ENCODE data around the gene DDX51. TPM values are rescaled to one million over a fixed set of nuclear protein-coding genes. Genes with fewer than 3 reads are reported as not detected.

DDX51 gene
- total RNA-seq, 1 experiment from 2014 or later: 29.3 TPM

DNA sequence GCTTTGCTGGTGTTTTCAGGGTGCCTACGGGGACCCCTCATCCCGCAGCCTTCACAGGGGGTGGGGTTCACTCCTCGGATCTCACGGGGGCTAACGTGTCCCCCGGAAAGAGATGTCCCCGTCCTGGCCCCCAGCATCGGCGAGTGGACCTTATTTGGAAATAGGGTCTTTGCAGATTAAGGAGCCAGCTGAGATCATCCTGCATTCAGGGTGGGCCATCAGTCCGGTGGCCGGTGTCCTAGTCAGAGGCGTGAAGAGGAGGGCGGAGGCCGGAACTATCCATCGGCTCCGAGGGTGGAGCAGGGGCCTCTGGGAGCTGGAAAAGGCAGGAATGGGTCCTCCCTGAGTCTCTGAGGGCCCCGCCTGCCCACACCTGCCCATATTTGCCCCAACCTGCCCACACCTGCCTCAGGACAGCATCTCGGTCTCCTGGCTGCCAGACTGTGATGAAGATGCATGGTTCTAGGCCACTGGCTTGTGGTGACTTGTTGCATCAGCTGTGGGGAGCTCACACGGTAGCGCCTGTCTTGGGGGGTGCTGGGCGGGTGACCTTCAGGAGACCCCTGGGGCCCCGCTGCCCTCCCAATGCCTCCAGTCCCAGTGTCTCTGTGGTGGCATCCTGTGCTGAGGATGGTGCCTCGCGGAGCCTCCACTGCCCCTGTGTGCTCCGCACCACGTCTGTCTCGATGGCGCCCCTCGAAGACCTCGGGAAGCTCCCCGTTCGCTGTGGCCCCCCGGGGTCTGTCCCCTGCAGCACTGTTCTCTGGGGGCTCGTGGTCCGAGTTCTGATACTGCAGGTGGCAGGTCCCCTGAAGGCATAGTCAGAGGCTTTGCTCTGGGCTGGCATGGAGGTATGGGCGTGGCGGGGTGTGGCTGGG lies 14.8 kb upstream of the DDX51 start:
- ATAC-seq (no peak), DNase-seq (ENCODE audit: low read depth, low spot score) (no peak)
- in situ Hi-C loops (cut with HindIII; ENCODE audit: low pct_unique_long_range_greater_than_20kb, low sequenced_read_pairs): no loop called here
- TF ChIP-seq SIN3A (IDR thresholded peaks at IDR 0.05; ENCODE audit: borderline replicate concordance, insufficient read depth, low read depth, low read length) (no peak), TCF7L2 (IDR thresholded peaks at IDR 0.05; ENCODE audit: low read depth, low read length) (no peak), POLR2AphosphoS5 (IDR thresholded peaks at IDR 0.05; ENCODE audit: low read depth, low read length) (no peak)
- TF ChIP-seq, protein P1, sequence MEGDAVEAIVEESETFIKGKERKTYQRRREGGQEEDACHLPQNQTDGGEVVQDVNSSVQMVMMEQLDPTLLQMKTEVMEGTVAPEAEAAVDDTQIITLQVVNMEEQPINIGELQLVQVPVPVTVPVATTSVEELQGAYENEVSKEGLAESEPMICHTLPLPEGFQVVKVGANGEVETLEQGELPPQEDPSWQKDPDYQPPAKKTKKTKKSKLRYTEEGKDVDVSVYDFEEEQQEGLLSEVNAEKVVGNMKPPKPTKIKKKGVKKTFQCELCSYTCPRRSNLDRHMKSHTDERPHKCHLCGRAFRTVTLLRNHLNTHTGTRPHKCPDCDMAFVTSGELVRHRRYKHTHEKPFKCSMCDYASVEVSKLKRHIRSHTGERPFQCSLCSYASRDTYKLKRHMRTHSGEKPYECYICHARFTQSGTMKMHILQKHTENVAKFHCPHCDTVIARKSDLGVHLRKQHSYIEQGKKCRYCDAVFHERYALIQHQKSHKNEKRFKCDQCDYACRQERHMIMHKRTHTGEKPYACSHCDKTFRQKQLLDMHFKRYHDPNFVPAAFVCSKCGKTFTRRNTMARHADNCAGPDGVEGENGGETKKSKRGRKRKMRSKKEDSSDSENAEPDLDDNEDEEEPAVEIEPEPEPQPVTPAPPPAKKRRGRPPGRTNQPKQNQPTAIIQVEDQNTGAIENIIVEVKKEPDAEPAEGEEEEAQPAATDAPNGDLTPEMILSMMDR (IDR thresholded peaks at IDR 0.05): no peak
- TF ChIP-seq, protein P2, sequence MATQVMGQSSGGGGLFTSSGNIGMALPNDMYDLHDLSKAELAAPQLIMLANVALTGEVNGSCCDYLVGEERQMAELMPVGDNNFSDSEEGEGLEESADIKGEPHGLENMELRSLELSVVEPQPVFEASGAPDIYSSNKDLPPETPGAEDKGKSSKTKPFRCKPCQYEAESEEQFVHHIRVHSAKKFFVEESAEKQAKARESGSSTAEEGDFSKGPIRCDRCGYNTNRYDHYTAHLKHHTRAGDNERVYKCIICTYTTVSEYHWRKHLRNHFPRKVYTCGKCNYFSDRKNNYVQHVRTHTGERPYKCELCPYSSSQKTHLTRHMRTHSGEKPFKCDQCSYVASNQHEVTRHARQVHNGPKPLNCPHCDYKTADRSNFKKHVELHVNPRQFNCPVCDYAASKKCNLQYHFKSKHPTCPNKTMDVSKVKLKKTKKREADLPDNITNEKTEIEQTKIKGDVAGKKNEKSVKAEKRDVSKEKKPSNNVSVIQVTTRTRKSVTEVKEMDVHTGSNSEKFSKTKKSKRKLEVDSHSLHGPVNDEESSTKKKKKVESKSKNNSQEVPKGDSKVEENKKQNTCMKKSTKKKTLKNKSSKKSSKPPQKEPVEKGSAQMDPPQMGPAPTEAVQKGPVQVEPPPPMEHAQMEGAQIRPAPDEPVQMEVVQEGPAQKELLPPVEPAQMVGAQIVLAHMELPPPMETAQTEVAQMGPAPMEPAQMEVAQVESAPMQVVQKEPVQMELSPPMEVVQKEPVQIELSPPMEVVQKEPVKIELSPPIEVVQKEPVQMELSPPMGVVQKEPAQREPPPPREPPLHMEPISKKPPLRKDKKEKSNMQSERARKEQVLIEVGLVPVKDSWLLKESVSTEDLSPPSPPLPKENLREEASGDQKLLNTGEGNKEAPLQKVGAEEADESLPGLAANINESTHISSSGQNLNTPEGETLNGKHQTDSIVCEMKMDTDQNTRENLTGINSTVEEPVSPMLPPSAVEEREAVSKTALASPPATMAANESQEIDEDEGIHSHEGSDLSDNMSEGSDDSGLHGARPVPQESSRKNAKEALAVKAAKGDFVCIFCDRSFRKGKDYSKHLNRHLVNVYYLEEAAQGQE (IDR thresholded peaks at IDR 0.05; ENCODE audit: insufficient read depth in 1 of 2, low read depth in 2 of 2, low read length in 1 of 2): no peak
- intact Hi-C loops (cut with micrococcal nuclease; ENCODE audit: unreplicated experiment): loop anchor here (10.0 kb wide), 2 partner anchors 56 to 246 kb away; no protein-coding TSS in a partner anchor
- POLR2A ChIA-PET: no interaction called here
- CTCF ChIA-PET: no interaction called here
- Histone ChIP-seq H3K27me3 (ENCODE audit: control insufficient read depth, insufficient read depth, low read length) (no peaks in the 10 kb centered on the region), H3K4me3 (ENCODE audit: low read depth in 2 of 2, low read length in 2 of 2) (no peak overlapping the region), H3K36me3 (ENCODE audit: control insufficient read depth, insufficient read depth, low read length) (no peaks in the 10 kb centered on the region), H3K9me3 (ENCODE audit: control insufficient read depth, insufficient read depth, low read depth, low read length) (no peaks in the 10 kb centered on the region), H3K27ac (ENCODE audit: low read length) (no peak overlapping the region), H3K4me1 (ENCODE audit: control insufficient read depth, insufficient read depth, low read length) (peaks cover 5% of the 10 kb centered on the region; the same call in 1 of the 2 replicates)
- no TSS peak for BruUV-seq (replicated peaks)

DNA sequence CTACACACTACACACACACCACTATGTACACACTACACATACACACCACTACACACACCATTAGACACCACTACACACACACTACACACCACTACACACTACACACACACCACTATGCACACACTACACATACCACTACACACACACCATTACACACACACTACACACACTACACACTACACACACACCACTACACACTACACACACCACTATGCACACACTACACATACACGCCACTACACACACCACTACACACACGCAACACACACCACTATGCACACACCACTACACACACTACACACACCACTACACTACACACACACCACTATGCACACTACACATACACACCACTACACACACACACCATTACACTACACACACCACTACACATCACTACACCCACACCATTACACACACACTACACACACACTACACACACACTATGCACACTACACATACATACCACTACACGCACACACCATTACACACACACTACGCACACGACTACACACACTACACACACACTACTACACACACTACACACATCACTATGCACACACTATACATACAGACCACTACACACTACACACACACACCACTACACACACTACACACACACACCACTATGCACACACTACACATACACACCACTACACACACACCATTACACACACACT lies 13.8 kb upstream of the DDX51 start:
- Histone ChIP-seq H3K4me3 (ENCODE audit: low read depth in 2 of 2, low read length in 2 of 2) (no peak overlapping the region), H3K27me3 (ENCODE audit: control insufficient read depth, insufficient read depth, low read length) (no peaks in the 10 kb centered on the region), H3K9me3 (ENCODE audit: control insufficient read depth, insufficient read depth, low read depth, low read length) (no peaks in the 10 kb centered on the region), H3K27ac (ENCODE audit: low read length) (no peak overlapping the region), H3K36me3 (ENCODE audit: control insufficient read depth, insufficient read depth, low read length) (no peaks in the 10 kb centered on the region), H3K4me1 (ENCODE audit: control insufficient read depth, insufficient read depth, low read length) (peaks cover 3% of the 10 kb centered on the region; the same call in 1 of the 2 replicates)
- ChIA-PET POLR2A (no interaction called here), CTCF (no interaction called here)
- BruUV-seq (replicated peaks): no TSS peak
- in situ Hi-C loops (cut with HindIII; ENCODE audit: low pct_unique_long_range_greater_than_20kb, low sequenced_read_pairs) (no loop called here), intact Hi-C loops (cut with micrococcal nuclease; ENCODE audit: unreplicated experiment) (loop anchor here (10.0 kb wide), 2 partner anchors 57 to 247 kb away; no protein-coding TSS in a partner anchor)
- TF ChIP-seq TCF7L2 (IDR thresholded peaks at IDR 0.05; ENCODE audit: low read depth, low read length) (no peak), POLR2AphosphoS5 (IDR thresholded peaks at IDR 0.05; ENCODE audit: low read depth, low read length) (no peak), SIN3A (IDR thresholded peaks at IDR 0.05; ENCODE audit: borderline replicate concordance, insufficient read depth, low read depth, low read length) (no peak)
- TF ChIP-seq, protein P1 (IDR thresholded peaks at IDR 0.05): no peak
- TF ChIP-seq, protein P2 (IDR thresholded peaks at IDR 0.05; ENCODE audit: insufficient read depth in 1 of 2, low read depth in 2 of 2, low read length in 1 of 2): no peak
- no peak for ATAC-seq
- DNase-seq (ENCODE audit: low read depth, low spot score): no peak

Measured in Panc1 (cell line).